ENCODE results near the gene CIROP. TPM values are rescaled to one million over a fixed set of nuclear protein-coding genes. Genes with fewer than 3 reads are reported as not detected.

CIROP gene
- total RNA-seq, 1 experiment from 2014 or later = not detected

- BruUV-seq (replicated peaks) = no TSS peak
- intact Hi-C loops (cut with micrococcal nuclease; ENCODE audit: unreplicated experiment) = loop anchor here (5.0 kb wide), 1 partner anchor 196 kb away; no protein-coding TSS in a partner anchor
- Mint-ChIP-seq H3K4me3 (ENCODE audit: unreplicated experiment) (no peak overlapping the region), H3K27ac (ENCODE audit: unreplicated experiment) (no peak overlapping the region), H3K9me3 (ENCODE audit: unreplicated experiment) (no peaks in the 10 kb centered on the region), H3K36me3 (ENCODE audit: insufficient read depth, unreplicated experiment) (peaks cover 25% of the 10 kb centered on the region), H3K4me1 (ENCODE audit: low read depth, unreplicated experiment) (peaks cover 25% of the 10 kb centered on the region), H3K27me3 (ENCODE audit: insufficient read depth, unreplicated experiment) (no peaks in the 10 kb centered on the region)
- H3K27me3 ChIP-seq (replicated peaks; ENCODE audit: control insufficient read depth, insufficient read depth, low read length) = no peaks in the 10 kb centered on the region
- POLR2A ChIA-PET = no interaction called here
- peaks cover 6% of the 10 kb centered on the region; the same call in 1 of the 2 replicates for H3K4me1 ChIP-seq
- no peaks in the 10 kb centered on the region for H3K36me3 ChIP-seq (ENCODE audit: control insufficient read depth, insufficient read depth, low read length)
- H3K4me3 ChIP-seq (ENCODE audit: low read depth, low read length) = no peak overlapping the region
- TF ChIP-seq CTCF (IDR thresholded peaks at IDR 0.05; ENCODE audit: insufficient read depth in 1 of 2, low read depth in 1 of 2, low read length in 1 of 2, severe bottlenecking in 1 of 2, unreplicated experiment in 1 of 2) = no peak
- H3K9me3 ChIP-seq = no peaks in the 10 kb centered on the region
- no peak for DNase-seq
- CTCF ChIA-PET = interaction anchor here (3.5 kb wide), 1 partner anchor 33 kb away, joined by 18 read pairs; no protein-coding TSS in a partner anchor
Measured at GRCh38 chr14:23101213-23101970, 3.4 kb downstream of the CIROP start.

- H3K4me3 Mint-ChIP-seq (ENCODE audit: unreplicated experiment) = no peak overlapping the region
- no TSS peak for BruUV-seq (replicated peaks)
- peaks cover 25% of the 10 kb centered on the region for H3K36me3 Mint-ChIP-seq (ENCODE audit: insufficient read depth, unreplicated experiment)
- H3K27ac Mint-ChIP-seq (ENCODE audit: unreplicated experiment) = no peak overlapping the region
- H3K27me3 Mint-ChIP-seq (ENCODE audit: insufficient read depth, unreplicated experiment) = no peaks in the 10 kb centered on the region
- TF ChIP-seq CTCF (IDR thresholded peaks at IDR 0.05; ENCODE audit: insufficient read depth in 1 of 2, low read depth in 1 of 2, low read length in 1 of 2, severe bottlenecking in 1 of 2, unreplicated experiment in 1 of 2) = no peak
- Histone ChIP-seq H3K9me3 (no peaks in the 10 kb centered on the region), H3K27me3 (replicated peaks; ENCODE audit: control insufficient read depth, insufficient read depth, low read length) (no peaks in the 10 kb centered on the region), H3K4me3 (ENCODE audit: low read depth, low read length) (no peak overlapping the region), H3K4me1 (peaks cover 5% of the 10 kb centered on the region; the same call in 1 of the 2 replicates), H3K36me3 (ENCODE audit: control insufficient read depth, insufficient read depth, low read length) (no peaks in the 10 kb centered on the region)
- no peak for DNase-seq
- intact Hi-C loops (cut with micrococcal nuclease; ENCODE audit: unreplicated experiment) = no loop called here
- CTCF ChIA-PET = interaction anchor here (0.7 to 3.5 kb wide), 4 partner anchors 23 to 286 kb away, joined by 3 to 18 read pairs (median 4); no protein-coding TSS in a partner anchor
- no peaks in the 10 kb centered on the region for H3K9me3 Mint-ChIP-seq (ENCODE audit: unreplicated experiment)
- peaks cover 20% of the 10 kb centered on the region for H3K4me1 Mint-ChIP-seq (ENCODE audit: low read depth, unreplicated experiment)
- POLR2A ChIA-PET = interaction anchor here (0.6 kb wide), 1 partner anchor 146 kb away, joined by 4 read pairs; no protein-coding TSS in a partner anchor
Measured at GRCh38 chr14:23099212-23099861, 5.5 kb downstream of the CIROP start.

- no peak for DNase-seq
- Histone ChIP-seq H3K36me3 (ENCODE audit: control insufficient read depth, insufficient read depth, low read length) (no peaks in the 10 kb centered on the region), H3K4me3 (ENCODE audit: low read depth, low read length) (no peak overlapping the region), H3K4me1 (peaks cover 3% of the 10 kb centered on the region; the same call in 1 of the 2 replicates), H3K27me3 (replicated peaks; ENCODE audit: control insufficient read depth, insufficient read depth, low read length) (no peaks in the 10 kb centered on the region), H3K9me3 (no peaks in the 10 kb centered on the region)
- intact Hi-C loops (cut with micrococcal nuclease; ENCODE audit: unreplicated experiment) = no loop called here
- no peaks in the 10 kb centered on the region for H3K9me3 Mint-ChIP-seq (ENCODE audit: unreplicated experiment)
- peaks cover 10% of the 10 kb centered on the region for H3K4me1 Mint-ChIP-seq (ENCODE audit: low read depth, unreplicated experiment)
- no TSS peak for BruUV-seq (replicated peaks)
- H3K27me3 Mint-ChIP-seq (ENCODE audit: insufficient read depth, unreplicated experiment) = no peaks in the 10 kb centered on the region
- H3K27ac Mint-ChIP-seq (ENCODE audit: unreplicated experiment) = no peak overlapping the region
- no peak for TF ChIP-seq CTCF (IDR thresholded peaks at IDR 0.05; ENCODE audit: insufficient read depth in 1 of 2, low read depth in 1 of 2, low read length in 1 of 2, severe bottlenecking in 1 of 2, unreplicated experiment in 1 of 2)
- ChIA-PET CTCF (no interaction called here), POLR2A (no interaction called here)
- peaks cover 25% of the 10 kb centered on the region for H3K36me3 Mint-ChIP-seq (ENCODE audit: insufficient read depth, unreplicated experiment)
- H3K4me3 Mint-ChIP-seq (ENCODE audit: unreplicated experiment) = no peak overlapping the region
Measured at GRCh38 chr14:23097786-23098185, 7.0 kb downstream of the CIROP start.
